GM19438 (cell line): Measurements from ENCODE around the gene DOCK2.
A peak's percentile ranks its signal among the peaks of the same experiment; 100 is the strongest.
"Not testable (repeated sequence)": the region's sequence is repeated elsewhere in the genome, so short reads cannot be mapped to it uniquely, and the experiment has no call there.

ENCODE experiments used
- ATAC-seq: cut with Tn5 transposase; IDR thresholded peaks from one replicate; pipeline ENCODE4 v1.9.1; 2021; ENCODE audit warnings: low read depth; ENCODE audit not compliant: unreplicated experiment

Gene DOCK2

DNA sequence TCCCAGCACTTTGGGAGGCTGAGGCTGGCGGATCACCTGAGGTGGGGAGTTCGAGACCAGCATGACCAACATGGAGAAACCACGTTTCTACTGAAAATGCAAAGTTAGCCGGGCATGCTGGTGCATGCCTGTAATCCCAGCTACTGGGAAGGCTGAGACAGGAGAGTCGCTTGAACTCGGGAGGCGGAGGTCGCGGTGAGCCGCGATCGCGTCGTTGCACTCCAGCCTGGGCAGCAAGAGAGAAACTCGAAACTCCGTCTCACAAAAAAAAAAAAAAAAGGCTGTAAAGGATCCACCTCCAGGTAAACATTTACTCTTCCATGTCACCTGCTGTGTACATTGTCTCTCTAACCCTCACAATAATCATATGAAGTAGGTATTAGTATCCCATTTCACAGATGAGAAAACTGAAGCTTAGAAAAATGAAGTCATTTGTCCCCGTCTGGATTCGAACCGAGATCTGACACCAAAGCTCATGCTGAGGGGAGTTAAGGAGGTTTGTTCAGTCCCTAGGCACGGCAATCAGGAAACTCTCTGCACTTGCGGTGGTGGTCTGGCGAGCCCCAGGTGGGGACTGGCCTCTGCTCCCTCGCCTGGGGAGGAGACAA is 494 bp upstream of the DOCK2 start:
- ATAC-seq, result no peak

DNA sequence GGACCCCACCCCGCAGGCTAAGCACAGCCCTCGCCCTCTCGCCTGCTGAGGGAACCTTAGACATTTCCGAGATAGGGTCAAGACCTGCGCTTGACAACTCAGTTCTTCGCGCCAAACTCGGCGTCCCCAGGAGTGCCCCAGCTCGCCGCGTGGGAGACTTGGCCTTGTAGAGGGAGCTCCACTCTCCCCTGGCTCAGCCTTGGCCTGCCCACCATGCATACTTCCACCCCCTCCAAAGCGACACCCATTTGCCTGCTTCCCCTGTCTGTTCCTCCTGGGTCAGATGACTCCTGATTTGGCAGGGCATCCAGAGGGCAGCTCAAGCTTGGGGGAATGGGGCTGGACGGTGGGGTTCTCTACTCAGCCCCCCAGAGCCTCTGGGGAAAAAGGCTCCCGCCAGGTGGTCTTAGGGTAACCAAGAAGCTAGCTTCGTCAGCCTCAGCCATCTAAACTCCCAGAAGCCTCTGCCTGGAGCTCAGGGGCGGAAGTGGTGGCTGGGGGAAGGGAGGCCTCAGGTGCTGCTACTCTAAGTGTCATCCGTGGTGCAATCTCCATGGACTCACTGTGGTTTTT is 560 bp downstream of the DOCK2 start:
- peak; percentile 53 for ATAC-seq

DNA sequence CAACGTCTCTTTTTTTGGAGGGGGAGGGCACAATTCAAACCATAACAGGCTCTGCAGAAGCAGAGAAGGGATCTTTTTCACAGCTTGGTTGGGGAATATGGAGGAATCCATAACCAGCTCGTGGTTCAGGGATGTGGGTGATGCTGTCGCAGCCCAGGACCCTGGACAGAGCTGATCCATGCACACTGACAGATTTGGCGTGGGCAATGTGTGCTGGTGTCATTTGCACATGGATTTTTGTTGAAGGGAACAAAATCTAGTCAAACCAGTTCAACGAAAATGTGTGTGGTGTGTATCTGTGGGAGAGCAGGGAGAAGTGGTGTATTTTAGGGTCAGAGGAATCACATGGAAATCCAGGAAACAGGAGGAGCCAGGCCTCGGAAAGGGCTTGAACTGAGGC is 4.2 kb downstream of the DOCK2 start:
- no peak for ATAC-seq

DNA sequence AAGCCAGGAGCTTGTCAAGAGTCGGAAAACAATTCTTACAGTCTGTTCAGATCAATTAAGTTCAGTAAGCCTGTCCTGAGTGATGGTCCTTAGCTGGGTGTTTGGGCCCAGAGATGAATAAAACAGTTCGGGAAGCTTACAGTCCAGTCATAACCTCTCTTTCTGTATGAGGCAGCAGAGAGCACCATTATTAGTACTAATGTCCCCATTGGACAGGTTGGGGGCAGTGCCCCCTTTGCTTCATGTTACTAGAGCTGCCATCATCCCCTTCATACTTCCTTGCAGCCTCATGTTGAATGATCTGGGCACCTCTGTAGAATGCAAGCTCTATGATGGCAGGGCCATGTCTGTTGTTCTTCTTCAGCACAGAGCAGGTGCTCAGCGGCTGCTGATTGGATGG is 9.8 kb downstream of the DOCK2 start:
- ATAC-seq, result no peak

DNA sequence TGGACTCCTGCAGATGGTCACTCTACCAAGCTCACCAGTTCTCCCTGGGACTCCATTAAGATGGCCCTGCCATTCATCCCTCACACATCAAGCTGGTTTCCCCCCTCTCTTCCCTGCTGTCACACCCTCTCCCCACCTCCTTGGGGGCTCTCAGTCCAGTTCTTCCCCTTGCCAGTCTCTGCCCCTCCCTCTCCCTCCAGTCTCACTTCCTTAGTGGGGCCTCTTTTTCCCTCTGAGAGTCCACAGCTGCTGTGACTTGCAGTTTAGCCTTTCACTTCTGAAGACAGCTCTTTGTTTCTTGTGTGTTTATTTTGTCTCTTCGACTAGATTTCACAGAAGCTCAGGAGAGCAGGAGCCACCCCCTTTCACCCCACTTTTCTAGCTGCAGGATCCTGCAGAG is 10.5 kb downstream of the DOCK2 start:
- peak; percentile 56 for ATAC-seq

DNA sequence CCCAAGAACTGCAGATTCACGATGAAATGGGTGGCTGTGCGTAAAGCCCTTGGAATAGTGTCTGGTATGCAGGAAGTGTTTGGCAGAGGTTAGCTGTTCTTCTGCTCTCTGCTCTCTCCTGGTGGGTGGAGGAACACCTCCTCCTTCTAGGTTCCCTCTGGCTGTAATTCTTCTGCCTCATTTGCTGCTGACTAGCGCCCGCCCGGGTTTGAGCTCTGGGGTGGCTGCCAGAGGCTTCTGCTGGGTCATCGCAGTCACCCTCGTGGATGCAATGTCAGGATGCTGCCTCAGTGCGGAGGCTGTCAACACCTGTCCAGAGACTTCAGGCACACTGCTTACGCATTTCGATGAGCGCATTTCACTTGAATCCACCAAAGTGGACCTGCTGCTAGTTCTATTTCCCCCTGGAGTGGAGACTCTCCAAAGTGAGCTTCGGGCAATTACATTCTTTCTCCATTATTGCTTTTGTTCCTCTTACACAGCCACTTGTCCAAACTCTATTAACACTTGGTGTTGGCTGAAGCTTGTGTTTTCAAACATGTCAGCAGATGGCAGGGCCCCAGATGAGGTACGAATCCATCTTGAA is 11.7 kb downstream of the DOCK2 start:
- ATAC-seq, result no peak

DNA sequence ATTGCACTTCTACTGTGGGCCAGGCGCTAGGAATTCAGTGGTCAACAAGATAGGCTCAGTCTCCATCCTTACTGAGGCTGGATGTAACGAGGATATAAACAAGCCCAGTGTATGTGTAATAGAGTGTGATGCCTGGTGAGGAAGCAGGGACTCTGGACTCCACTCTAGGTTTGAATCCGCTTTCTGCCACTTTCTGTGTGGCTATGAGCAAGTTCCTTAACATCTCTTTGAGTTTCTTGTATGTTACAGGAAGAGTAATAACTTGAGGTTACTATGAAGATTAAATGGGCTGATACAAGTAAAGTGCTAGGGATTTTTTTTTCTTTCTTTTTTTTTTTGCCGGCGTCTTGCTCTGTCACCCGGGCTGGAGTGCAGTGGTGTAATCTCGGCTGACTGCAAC is 12.4 kb downstream of the DOCK2 start:
- ATAC-seq, result no peak

DNA sequence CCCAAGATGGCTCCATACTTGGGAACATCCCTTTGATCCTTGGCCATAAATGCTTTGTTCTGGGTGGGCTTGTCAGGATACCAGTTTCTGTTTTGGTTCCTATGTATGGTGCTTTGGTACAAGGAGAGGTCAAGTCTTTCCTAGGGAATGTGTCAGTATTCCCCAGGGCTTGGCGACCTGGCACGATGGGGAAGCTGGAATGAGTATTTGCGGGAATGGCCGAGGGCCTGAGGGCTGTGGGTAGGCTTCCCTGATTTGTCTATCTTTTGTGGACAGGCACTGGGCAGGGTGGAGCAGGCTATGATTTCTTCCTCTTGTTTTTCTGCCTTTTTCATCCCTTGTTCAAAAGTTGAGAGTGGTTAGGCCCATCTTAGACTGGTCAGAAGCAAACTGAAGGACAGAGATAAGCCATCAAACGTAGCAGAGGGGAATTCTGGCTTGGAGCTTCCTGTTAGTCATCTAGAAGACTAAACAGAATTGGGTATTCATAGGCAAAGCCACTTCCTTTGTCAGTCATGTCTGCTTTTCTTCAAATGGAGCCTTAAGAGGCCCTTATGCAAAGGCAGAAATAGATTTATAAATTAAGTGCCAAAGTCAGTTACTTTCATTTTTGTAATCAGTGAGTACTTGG is 13.7 kb downstream of the DOCK2 start:
- ATAC-seq, result peak; percentile 39

DNA sequence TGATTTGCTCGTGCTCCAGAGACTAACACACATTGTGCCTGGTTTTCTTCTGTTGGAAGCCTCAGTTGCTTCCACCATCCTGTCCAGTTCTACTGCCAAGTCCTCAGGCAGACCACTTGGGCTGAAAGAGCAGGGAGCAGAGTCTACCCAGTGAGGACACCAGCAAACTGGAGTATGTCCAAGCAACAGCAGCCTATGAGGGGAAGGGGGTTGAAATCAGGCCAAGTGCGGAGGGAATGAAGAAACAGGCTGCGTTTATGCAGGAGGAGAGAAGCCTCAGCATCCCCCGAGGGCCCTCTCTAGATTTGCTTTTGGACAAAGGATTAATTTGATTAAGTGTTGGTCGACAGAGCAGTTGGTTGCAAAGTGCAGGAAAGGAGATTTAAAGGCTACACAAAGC is 14.5 kb downstream of the DOCK2 start:
- no peak for ATAC-seq

DNA sequence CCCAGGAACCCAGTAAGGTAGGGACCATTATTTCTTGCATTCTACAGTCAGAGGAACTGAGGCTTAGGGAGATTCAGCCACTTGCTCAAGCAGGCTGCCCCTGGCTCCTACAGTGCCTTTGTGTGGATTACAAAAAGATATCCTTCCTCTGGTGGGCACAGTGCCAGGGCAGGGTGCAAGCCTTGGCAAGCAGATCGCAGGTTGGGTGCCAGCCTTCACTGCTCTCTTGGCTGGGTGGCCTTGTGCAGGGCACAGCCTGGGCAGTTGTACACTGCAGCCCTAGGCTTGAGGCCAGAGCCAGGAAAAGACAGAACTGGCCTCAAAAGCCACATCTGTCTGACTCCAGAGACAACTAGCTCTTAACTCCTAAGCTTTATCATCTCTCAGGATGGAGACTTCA is 15.0 kb downstream of the DOCK2 start:
- ATAC-seq, result no peak

DNA sequence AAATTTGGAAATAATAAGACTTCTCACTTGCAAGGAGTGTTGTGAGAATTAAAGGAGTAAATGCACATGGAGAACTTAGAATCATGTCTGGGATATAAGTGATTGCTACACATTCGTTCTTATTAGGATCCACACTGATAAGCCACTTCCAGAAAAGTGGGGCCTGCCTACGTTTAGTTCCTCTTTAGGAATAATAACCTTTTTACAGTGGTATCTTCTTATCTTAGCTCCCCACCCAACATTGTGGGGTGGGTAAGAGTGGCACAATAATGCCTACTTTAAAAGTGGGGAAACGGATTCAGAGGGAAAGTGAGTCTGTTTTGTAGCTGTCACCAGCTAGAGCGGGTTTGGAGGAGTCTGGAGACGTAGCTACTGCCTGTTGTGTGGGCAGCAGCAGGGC is 16.0 kb downstream of the DOCK2 start:
- no peak for ATAC-seq

DNA sequence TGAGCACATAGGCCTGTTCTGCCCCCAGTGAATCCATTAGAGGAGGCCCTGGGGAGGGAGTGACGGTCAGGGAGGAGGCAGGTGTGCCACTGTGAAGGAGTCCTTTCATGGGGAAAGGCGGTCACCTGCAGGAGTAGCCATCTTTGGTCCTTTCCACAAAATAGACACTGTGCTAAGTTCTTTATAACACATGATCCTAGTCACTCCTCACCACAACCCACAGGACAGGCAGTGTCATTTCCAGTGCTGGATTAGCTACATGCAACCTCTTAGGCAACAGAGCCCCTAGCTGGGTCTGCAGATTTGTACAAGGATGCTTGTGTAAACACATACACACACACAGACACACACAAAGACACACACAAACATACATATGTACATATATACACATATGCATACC is 18.3 kb downstream of the DOCK2 start:
- no peak for ATAC-seq

DNA sequence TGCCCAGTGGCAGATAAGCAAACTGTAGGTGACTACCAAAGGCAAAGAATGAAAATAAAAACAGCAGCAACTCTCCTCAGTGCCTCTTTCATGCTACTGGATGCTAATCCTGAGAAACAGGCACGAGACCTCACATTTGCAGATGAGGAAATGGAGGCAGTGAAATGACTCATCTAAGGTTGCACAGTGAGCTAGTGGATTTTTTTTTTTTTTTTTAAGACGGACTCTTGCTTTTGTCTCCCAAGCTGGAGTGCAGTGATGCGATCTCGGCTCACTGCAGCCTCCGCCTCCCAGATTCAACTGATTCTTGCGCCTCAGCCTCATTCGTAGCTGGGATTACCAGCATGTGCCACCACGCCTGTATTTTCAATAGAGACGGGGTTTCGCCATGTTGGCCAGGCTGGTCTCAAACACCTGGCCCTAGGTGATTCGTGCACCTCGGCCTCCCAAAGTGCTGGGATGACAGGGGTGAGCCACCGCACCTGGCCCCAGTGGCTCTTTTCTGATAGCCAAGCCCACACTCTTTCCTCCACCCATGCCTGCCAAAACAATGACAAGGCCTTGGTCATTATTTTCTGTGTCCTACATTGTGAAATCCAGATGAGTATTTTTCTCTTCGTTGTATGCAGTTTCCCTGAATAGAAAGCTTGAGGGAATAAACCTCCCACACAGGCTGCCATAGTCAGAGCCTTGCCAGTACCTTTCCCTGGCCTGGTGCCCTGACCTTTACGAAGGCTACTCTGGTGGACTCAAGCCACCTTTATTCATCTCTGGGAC is 19.2 kb downstream of the DOCK2 start:
- ATAC-seq, result peak; percentile 66

DNA sequence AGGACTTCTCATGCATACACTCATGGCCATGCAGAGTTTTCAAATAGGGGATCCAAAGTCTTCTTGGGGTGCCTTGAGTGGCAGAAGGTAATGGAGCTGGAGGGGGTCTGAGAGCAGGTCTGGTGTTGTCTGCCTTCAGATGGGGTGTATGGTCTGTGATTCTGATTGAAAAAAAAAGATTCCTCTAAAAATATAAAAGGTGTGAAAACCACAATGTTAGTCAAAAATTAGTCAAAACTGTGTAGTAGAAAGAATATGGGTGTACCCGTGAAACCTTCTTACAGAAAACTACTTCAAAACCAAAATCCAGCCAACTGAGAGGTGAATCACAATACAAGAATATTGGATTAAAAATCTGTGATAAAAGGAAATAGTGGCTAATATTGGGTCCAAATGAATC is 20.1 kb downstream of the DOCK2 start:
- ATAC-seq, result no peak

DNA sequence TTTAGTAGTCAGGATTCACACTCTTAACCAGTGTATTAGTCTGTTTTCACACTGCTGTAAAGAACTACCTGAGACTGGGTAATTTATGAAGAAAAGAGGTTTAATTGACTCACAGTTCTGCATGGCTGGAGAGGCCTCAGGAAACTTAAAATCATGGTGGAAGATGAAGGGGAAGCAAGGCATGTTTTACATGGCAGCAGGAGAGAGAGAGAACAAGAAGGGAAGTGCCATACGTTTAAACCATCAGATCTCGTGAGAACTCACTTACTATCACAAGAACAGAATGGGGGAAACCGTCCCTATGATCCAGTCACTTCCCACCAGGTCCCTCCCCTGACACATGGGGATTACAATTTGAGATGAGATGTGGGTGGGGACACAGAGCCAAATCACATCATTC is 25.4 kb downstream of the DOCK2 start:
- not testable (repeated sequence) for ATAC-seq

DNA sequence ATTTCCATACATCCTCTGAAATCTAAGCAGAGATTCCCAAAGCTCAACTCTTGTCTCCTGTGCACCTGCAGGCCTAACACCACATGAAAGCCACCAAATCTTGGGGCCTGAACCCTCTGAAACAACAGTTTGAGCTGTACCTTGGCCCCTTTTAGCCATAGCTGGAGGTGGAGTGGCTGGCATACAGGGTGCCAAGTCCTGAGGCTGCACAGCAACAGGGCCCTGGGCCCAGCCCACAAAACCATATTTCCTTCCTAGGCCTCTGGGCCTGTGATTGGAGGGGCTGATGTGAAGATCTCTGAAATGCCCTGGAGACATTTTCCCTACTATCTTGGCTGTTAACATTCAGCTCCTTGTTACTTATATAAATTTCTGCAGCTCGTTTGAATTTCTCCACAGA is 26.5 kb downstream of the DOCK2 start:
- no peak for ATAC-seq

DNA sequence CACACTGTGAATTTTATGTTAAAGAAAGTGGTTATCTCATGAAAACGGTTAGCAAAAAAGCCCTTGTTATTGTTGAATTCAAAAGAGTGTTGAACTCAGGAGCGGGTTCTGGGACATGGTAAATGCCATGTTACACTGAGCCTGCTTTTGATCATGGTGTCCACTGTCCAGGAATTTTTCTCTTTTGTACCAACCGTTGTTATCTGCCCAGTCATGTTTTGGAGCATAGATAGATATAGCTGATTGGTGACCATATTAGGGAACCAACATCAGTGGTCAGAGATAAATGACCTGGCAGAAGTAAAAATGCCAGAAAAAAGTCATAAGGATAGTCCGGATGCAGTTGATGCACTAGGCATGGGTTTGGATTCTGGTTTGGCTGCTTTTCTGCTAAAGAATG is 29.3 kb downstream of the DOCK2 start:
- no peak for ATAC-seq

DNA sequence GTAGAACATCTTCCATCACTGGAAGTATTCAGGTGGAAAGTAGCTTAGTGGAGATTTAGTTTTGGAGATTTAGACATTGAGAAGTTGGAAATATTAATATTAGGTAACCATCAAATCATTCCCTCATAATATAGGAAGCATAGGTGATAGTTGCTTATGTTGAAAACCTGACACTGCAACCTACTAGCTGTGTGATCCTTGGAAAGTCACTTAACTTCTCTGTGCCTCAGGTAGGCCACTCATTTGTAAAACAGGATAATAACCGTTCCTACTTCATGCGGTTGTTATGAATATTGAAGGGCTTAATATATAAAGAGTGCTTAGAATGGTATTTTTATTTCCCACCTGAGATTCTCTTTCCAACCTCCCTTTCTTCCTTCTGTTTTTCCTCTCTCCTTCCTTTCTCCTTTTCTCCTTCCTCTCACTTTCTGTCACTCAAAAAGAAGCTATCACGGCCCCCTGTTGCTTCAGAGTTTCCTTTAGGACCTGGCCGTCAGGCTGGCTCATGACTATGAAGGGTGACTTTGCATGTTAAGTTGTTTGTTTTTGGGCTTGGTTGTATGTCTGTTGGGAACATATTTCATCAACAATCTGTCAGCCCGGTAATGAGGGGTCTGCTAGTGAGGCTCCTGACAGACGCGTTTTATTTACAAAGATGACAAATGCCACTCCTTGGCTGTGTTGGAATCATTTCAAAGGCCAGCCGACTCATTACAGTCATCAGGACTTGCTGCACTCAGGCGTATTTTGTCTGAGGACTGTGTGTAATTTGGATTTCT is 31.0 kb downstream of the DOCK2 start:
- no peak for ATAC-seq

DNA sequence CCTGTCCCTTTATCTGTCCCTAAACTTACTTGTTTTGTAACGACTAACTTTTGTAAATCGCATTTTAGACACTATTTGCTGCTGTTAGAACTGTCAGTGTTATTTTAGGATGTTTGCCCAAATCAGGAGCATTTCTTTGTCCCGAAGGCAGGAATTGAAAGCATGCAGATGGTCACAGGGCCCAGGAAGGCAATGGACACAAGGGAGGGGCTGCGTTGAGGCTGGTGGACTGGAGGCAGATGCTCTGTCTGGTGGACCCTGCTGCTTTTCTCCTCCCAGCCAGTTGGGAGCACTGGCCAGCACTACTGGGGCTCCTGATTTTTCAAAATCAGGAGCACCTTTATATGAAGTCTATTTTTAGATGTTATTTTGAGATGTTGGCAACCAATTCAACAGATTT is 31.7 kb downstream of the DOCK2 start:
- no peak for ATAC-seq

DNA sequence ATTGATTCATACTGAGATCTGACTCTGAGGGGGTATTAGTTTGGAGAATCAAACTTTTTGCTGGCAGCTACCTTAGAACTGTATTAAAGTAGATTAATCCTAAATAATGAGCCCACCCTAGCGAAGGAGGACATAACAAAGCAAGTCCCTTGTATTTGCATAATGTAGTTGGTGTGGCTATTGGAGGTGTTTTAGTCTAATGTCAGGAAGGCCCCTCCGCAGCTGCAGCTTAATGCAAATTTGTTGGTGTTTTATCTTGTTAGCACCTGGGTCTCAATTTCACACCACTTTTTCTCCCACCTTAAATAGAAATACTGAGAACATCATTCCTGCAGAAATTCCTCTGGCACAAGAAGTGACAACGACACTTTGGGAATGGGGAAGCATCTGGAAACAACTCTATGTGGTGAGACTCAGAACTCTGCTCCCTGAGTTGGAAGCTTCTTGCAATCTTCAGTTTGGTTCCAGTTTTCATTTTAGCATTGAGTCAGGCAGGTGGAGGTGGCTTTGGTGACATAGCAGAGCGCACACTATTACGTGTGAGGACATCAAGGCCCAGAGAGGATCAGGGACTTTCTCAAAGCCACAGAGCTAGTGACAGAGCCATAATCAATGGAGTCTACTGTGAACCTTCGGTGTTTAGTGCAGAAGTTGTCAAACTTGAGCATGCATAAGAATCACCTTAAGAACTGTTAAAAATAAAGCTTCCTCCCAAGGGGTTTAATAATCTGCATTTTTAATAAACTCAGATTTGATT is 33.9 kb downstream of the DOCK2 start:
- peak; percentile 96 for ATAC-seq
